ENCODE results near the gene PDE4D.

DNA sequence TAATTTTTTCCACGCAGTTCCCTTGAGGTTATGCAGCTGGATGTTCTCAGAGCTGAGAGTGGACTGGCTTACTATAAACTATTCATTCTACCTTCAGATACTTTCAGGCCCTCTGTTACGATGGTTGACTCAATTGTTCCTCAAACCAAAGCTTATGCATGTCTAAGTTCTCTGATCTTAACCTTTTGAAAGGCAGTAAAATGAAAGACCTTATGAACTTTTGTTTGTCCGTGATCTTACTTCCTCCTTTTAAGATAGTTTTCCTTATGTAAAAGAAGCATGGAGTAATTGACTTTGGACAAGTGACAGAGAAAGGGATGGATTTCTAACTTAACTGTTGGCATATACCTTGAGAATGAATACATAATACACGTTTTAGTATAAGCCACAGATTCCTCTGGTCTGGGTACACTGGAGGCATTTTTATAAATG is 575.7 kb downstream of the PDE4D start:
- TF ChIP-seq YY1 (IDR thresholded peaks at IDR 0.05; ENCODE audit: insufficient read depth, insufficient read length): no peak
- no peak for TF ChIP-seq ZNF274 (IDR thresholded peaks at IDR 0.05; ENCODE audit: low read depth, low read length)
- no peak for TF ChIP-seq SUZ12 (IDR thresholded peaks at IDR 0.05; ENCODE audit: extremely low read depth, insufficient read depth, insufficient read length)

All from NT2/D1 (cell line).